ENCODE results near the gene LSG1.

LSG1 gene

DNA sequence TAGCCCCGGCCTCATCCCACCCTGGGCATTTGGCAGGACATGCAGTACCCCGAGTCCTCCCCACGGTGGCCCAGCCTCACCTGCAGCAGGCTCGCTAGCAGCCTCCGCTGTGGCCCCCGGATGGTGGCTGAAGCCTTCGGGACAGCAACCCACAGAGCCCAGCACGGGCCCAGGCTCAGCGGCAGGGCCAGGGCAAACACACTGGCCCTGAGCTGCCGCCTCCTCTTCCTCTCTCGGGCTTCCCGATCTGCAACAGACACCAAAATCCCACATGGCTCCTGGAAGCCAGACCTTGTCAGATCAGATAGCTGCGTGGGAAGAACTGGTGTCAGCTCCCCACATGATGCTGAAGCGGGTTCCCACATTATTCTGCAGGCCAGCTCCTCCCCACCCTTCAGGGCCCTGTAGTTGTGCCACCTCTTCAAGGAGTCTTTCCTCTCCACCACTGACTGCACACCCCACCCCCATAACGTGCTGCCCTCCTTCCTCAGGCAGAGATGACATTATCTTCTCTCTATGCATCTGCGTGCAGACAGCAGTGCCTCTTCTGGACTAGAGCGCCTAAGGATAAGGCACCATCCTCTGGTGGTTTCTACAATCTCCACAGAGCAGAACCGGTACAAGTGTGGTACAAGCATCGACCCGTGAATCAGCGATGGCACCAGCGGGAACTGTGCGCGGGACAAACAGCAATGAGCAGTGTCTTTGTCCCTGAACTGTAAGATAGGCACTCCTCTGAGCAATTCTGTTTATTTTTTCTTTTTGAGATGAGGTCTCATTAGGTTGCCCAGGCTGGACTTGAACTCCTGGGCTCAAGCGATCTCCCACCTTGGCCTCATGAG, 48.3 kb downstream of the LSG1 start:
- TF ChIP-seq, protein P1, sequence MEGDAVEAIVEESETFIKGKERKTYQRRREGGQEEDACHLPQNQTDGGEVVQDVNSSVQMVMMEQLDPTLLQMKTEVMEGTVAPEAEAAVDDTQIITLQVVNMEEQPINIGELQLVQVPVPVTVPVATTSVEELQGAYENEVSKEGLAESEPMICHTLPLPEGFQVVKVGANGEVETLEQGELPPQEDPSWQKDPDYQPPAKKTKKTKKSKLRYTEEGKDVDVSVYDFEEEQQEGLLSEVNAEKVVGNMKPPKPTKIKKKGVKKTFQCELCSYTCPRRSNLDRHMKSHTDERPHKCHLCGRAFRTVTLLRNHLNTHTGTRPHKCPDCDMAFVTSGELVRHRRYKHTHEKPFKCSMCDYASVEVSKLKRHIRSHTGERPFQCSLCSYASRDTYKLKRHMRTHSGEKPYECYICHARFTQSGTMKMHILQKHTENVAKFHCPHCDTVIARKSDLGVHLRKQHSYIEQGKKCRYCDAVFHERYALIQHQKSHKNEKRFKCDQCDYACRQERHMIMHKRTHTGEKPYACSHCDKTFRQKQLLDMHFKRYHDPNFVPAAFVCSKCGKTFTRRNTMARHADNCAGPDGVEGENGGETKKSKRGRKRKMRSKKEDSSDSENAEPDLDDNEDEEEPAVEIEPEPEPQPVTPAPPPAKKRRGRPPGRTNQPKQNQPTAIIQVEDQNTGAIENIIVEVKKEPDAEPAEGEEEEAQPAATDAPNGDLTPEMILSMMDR (conservative IDR thresholded peaks at IDR 0.05), result no peak
- TF ChIP-seq ZFX (IDR thresholded peaks at IDR 0.05), result no peak
- no peak overlapping the region for H3K27ac ChIP-seq

DNA sequence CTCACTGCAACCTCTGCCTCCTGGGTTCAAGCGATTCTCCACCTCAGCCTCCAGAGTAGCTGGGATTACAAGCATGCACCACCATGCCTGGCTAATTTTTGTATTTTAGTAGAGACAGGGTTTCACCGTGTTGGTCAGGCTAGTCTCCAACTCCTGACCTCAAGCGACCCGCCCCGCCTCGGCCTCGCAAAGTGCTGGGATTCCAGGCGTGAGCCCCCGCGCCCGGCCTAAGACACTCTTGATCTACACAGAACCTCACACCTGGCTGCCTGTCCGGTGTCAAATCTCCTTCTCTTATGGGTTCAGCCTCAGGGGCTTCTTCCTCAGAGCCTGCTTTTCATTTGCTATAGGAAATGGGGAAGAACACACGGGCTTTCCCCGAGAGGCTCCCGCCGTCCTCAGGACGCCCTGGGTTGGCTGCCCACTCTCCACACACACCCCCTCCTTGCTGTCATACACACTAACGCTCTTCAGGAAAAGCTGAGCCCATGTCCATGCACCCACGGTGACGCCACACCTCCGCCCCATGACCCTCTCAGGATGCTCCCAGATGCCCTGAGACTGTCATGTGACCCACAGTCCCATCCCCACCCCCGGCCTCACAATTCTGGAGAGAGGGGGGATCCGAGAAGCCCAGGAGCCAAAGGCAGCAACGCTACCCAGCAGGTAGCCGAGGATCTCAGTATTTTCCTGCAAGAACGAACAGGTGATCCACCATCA, 49.2 kb downstream of the LSG1 start:
- TF ChIP-seq, protein P1 (conservative IDR thresholded peaks at IDR 0.05), result no peak
- no peak for TF ChIP-seq ZFX (IDR thresholded peaks at IDR 0.05)
- H3K27ac ChIP-seq, result no peak overlapping the region

- TF ChIP-seq, protein P1 (conservative IDR thresholded peaks at IDR 0.05), result no peak
- TF ChIP-seq ZFX (IDR thresholded peaks at IDR 0.05), result no peak
- no peak overlapping the region for H3K27ac ChIP-seq
Observed at GRCh38 chr3:194621947-194622346, 50.0 kb downstream of the LSG1 start.

- no peak for TF ChIP-seq ZFX (IDR thresholded peaks at IDR 0.05)
- TF ChIP-seq, protein P1 (conservative IDR thresholded peaks at IDR 0.05), result no peak
- no peak overlapping the region for H3K27ac ChIP-seq
Observed at GRCh38 chr3:194620196-194620595, 51.8 kb downstream of the LSG1 start.

GRCh38 chr3:194619741-194620140, 52.2 kb downstream of the LSG1 start:
- TF ChIP-seq, protein P1 (conservative IDR thresholded peaks at IDR 0.05), result no peak
- TF ChIP-seq ZFX (IDR thresholded peaks at IDR 0.05), result no peak
- no peak overlapping the region for H3K27ac ChIP-seq

DNA sequence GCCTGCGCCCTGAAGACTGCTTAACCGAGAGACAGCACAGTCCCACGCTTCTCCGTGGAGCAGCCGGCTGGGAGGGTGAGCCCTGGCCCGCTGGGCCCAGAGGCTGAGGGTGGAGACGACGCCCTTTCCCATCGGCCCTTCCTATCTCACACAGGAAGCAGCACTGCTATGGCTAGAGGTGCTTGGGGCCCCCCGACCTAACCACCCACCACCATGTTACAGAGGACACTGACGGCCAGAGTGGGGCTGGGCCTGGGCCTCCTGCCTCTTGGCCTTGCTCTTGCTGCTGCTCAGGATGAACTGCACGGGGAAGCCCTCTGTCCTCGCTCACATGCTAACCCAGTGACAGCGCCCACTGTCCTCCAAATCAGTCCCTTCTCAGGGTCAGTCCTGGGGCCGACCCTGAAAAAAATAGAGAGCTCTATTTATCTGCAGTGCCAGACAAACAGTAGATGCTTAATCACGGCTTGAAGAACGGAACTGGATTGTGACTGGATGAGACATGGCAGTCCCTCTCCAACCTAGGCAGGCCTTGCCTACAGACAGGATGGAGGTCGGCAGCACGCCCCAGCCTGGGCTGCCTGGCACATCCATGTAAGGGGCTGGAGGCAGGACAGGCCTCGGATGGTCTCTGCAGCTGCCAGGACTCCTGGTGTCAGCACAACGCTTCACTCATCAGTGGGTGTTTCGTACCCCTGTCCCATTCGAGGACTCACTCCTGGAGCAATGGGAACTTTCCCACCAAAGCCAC, 53.0 kb downstream of the LSG1 start:
- no peak for TF ChIP-seq ZFX (IDR thresholded peaks at IDR 0.05)
- TF ChIP-seq, protein P1 (conservative IDR thresholded peaks at IDR 0.05), result no peak
- H3K27ac ChIP-seq, result no peak overlapping the region

Data from C4-2B (cell line).